HFFc6 (cell line): ENCODE measurements around the gene SKAP1. TPM values are rescaled to one million over a fixed set of nuclear protein-coding genes. Genes with fewer than 3 reads are reported as not detected.

Experiments used
- DNase-seq: peaks from one replicate; pipeline ENCODE4 v3.0.0-alpha.2; 2018
- H3K27ac Mint-ChIP-seq: 2 replicates; pipeline ENCODE4 v1.8.0; 2020; ENCODE audit warnings: mild to moderate bottlenecking, mixed read lengths
- H3K27me3 Mint-ChIP-seq: 2 replicates; pipeline ENCODE4 v1.8.0; 2021; ENCODE audit warnings: mild to moderate bottlenecking, moderate library complexity, mixed read lengths; ENCODE audit not compliant: insufficient read depth
- H3K36me3 Mint-ChIP-seq: 2 replicates; pipeline ENCODE4 v1.8.0; 2021; ENCODE audit warnings: low read depth, mixed read lengths
- H3K4me1 Mint-ChIP-seq: 2 replicates; pipeline ENCODE4 v1.8.0; 2020; ENCODE audit warnings: low read depth, mixed read lengths
- H3K4me3 Mint-ChIP-seq: 2 replicates; pipeline ENCODE4 v1.8.0; 2020; ENCODE audit warnings: mild to moderate bottlenecking, moderate library complexity, mixed read lengths
- H3K9me3 Mint-ChIP-seq: 2 replicates; pipeline ENCODE4 v1.8.0; 2020; ENCODE audit warnings: mild to moderate bottlenecking, mixed read lengths
- CTCF ChIP-seq: fragments of 200-600 bp; sonication (generic); IDR thresholded peaks from 2 replicates; pipeline ENCODE4 v1.5.0; 2021; ENCODE audit warnings: antibody characterized with exemption, mild to moderate bottlenecking
- total RNA-seq, 6 experiments: library from RNA; stranded (reverse); fragmentation: NEBNext Ultra II Directional; extraction: Animal tissue kit (Norgen Biotek cat#: 25700); gene quantifications; 2 replicates in 1 of 6; 3 replicates in 5 of 6; pipeline ENCODE4 v1.2.3, GENCODE V29; 2021

SKAP1 gene
- total RNA-seq, 6 experiments from 2014 or later = not detected

GRCh38 chr17:48240122-48240521 is 189.9 kb downstream of the SKAP1 start:
- H3K27me3 Mint-ChIP-seq = no peaks in the 10 kb centered on the region
- DNase-seq = no peak
- peaks cover 65% of the 10 kb centered on the region for H3K4me1 Mint-ChIP-seq
- no peaks in the 10 kb centered on the region for H3K9me3 Mint-ChIP-seq
- no peak overlapping the region for H3K4me3 Mint-ChIP-seq
- no peak for TF ChIP-seq CTCF
- H3K27ac Mint-ChIP-seq = no peak overlapping the region
- no peaks in the 10 kb centered on the region for H3K36me3 Mint-ChIP-seq

- no peaks in the 10 kb centered on the region for H3K36me3 Mint-ChIP-seq
- H3K27ac Mint-ChIP-seq = no peak overlapping the region
- no peak overlapping the region for H3K4me3 Mint-ChIP-seq
- DNase-seq = no peak
- peaks cover 59% of the 10 kb centered on the region for H3K4me1 Mint-ChIP-seq
- TF ChIP-seq CTCF = no peak
- peaks cover 1% of the 10 kb centered on the region; the same call in 1 of the 2 replicates for H3K27me3 Mint-ChIP-seq
- H3K9me3 Mint-ChIP-seq = no peaks in the 10 kb centered on the region
Observed at GRCh38 chr17:48239603-48239995, 190.4 kb downstream of the SKAP1 start.

GRCh38 chr17:48238933-48239602 is 190.9 kb downstream of the SKAP1 start:
- Mint-ChIP-seq H3K27ac (no peak overlapping the region), H3K4me1 (peaks cover 54% of the 10 kb centered on the region), H3K27me3 (peaks cover 1% of the 10 kb centered on the region; the same call in 1 of the 2 replicates), H3K4me3 (no peak overlapping the region), H3K9me3 (no peaks in the 10 kb centered on the region), H3K36me3 (no peaks in the 10 kb centered on the region)
- no peak for DNase-seq
- no peak for TF ChIP-seq CTCF

GRCh38 chr17:48237456-48237855 is 192.6 kb downstream of the SKAP1 start:
- Mint-ChIP-seq H3K9me3 (no peaks in the 10 kb centered on the region), H3K4me3 (no peak overlapping the region; the same call in 1 of the 2 replicates), H3K27me3 (peaks cover 4% of the 10 kb centered on the region; the same call in 1 of the 2 replicates), H3K27ac (no peak overlapping the region), H3K4me1 (peaks cover 44% of the 10 kb centered on the region), H3K36me3 (no peaks in the 10 kb centered on the region)
- no peak for DNase-seq
- TF ChIP-seq CTCF = no peak

GRCh38 chr17:48236681-48237134 is 193.3 kb downstream of the SKAP1 start:
- Mint-ChIP-seq H3K27me3 (peaks cover 5% of the 10 kb centered on the region), H3K4me1 (peaks cover 41% of the 10 kb centered on the region), H3K4me3 (no peak overlapping the region), H3K36me3 (no peaks in the 10 kb centered on the region), H3K27ac (no peak overlapping the region), H3K9me3 (no peaks in the 10 kb centered on the region)
- peak; percentile 53 for DNase-seq
- TF ChIP-seq CTCF = no peak
